GM12878 (cell line): ENCODE measurements around the gene CDHR2. TPM values are rescaled to one million over a fixed set of nuclear protein-coding genes. Genes with fewer than 3 reads are reported as not detected.
A peak's percentile ranks its signal among the peaks of the same experiment; 100 is the strongest.

Source experiments
- ATAC-seq: fragments of 200-7000 bp; cut with Tn5 transposase; 3 replicates; pipeline ENCODE4 v1.9.1; 2020; ENCODE audit warnings: mild to moderate bottlenecking, moderate library complexity
- BruUV-seq: library from RNA; stranded (reverse); fragments of 400-500 nt; replicated peaks from 2 replicates; lab custom pipeline; 2021; lab: Mats Ljungman, UMichigan
- CTCF ChIA-PET: fragments of 300-600 bp; sonication (Branson Sonifier 250); formaldehyde crosslinking; extraction: SDS; loops from one replicate; lab custom pipeline; 2021; ENCODE audit warnings: inconsistent platforms; lab: Yijun Ruan, JAX
- POLR2A ChIA-PET: fragments of 350-600 bp; formaldehyde crosslinking; extraction: SDS; loops from one replicate; lab custom pipeline; 2021; ENCODE audit warnings: inconsistent platforms; lab: Charles Lee
- RAD21 ChIA-PET: fragments of 300-600 bp; sonication (Branson Sonifier 250); formaldehyde crosslinking; loops from one replicate; lab custom pipeline; 2023; ENCODE audit warnings: antibody characterized with exemption; ENCODE audit not compliant: unreplicated experiment; lab: Charles Lee
- SMC1A ChIA-PET: fragments of 300-600 bp; sonication (Branson Sonifier 250); formaldehyde crosslinking; loops from one replicate; lab custom pipeline; 2023; ENCODE audit not compliant: unreplicated experiment, uncharacterized antibody; lab: Charles Lee
- DNase-seq: peaks from one replicate; pipeline ENCODE4 v3.0.0-alpha.2; 2011; ENCODE audit warnings: low read depth, low spot score
- FAIRE-seq: peaks from 3 replicates; lab custom pipeline; 2011; peaks lifted over from hg19 to GRCh38; lab: Jason Lieb, UNC
- H2AFZ ChIP-seq: 2 replicates; pipeline ENCODE4 v1.6.0; 2011; ENCODE audit warnings: low read depth, low read length, control low read depth; ENCODE audit not compliant: control insufficient read depth
- H3K27ac ChIP-seq: 2 replicates; pipeline ENCODE4 v1.5.1; 2011; ENCODE audit warnings: control low read depth; ENCODE audit not compliant: control insufficient read depth, insufficient read depth
- H3K27me3 ChIP-seq, 2 experiments: replicated peaks in 1 of 2; 2 replicates each; pipeline versions ENCODE4 v1.6.0 to v1.6.1; 2011; ENCODE audit warnings: low read length in 1 of 2; ENCODE audit not compliant: control insufficient read depth in 2 of 2, insufficient read depth in 2 of 2
- H3K36me3 ChIP-seq, 2 experiments: 2 replicates each; pipeline ENCODE4 v1.5.1; 2011; ENCODE audit warnings: low read length in 1 of 2; ENCODE audit not compliant: control insufficient read depth in 2 of 2, insufficient read depth in 2 of 2
- H3K4me1 ChIP-seq: 2 replicates; pipeline ENCODE4 v1.6.1; 2011; ENCODE audit warnings: mild to moderate bottlenecking, low read length, moderate library complexity, mixed read lengths; ENCODE audit not compliant: control insufficient read depth, insufficient read depth
- H3K4me2 ChIP-seq: 2 replicates; pipeline ENCODE4 v1.6.0; 2011; ENCODE audit warnings: control low read depth; ENCODE audit not compliant: control insufficient read depth, insufficient read depth
- H3K4me3 ChIP-seq: fragments of 200-600 bp; sonication (generic); 2 replicates; pipeline ENCODE4 v1.5.1; 2016
- H3K79me2 ChIP-seq: 2 replicates; pipeline ENCODE4 v1.6.0; 2011; ENCODE audit warnings: low read length; ENCODE audit not compliant: control insufficient read depth, insufficient read depth
- H3K9ac ChIP-seq: 2 replicates; pipeline ENCODE4 v1.8.0; 2011; ENCODE audit warnings: low read length, control low read depth, mixed read lengths; ENCODE audit not compliant: control insufficient read depth, insufficient read depth
- H3K9me3 ChIP-seq: replicated peaks from 3 replicates; pipeline ENCODE4 v1.5.1; 2011; ENCODE audit warnings: mild to moderate bottlenecking, low read length; ENCODE audit not compliant: control insufficient read depth, insufficient read depth
- H4K20me1 ChIP-seq: 2 replicates; pipeline ENCODE4 v1.6.0; 2011; ENCODE audit not compliant: control insufficient read depth, insufficient read depth
- CHD2 ChIP-seq: IDR thresholded peaks from 2 replicates; pipeline ENCODE4 v1.6.1; 2011; ENCODE audit warnings: low read depth, low read length, improper control_type of control experiment, borderline replicate concordance
- EGR1 ChIP-seq, 2 experiments: IDR thresholded peaks; 1 replicate in 1 of 2; 2 replicates in 1 of 2; pipeline ENCODE4 v1.6.1; 2011 to 2012; ENCODE audit warnings: low read depth in 2 of 2, low read length in 2 of 2, borderline replicate concordance in 1 of 2, mild to moderate bottlenecking in 1 of 2, moderate library complexity in 1 of 2
- FOXM1 ChIP-seq: IDR thresholded peaks from 2 replicates; pipeline ENCODE4 v1.6.1; 2012; ENCODE audit warnings: low read depth, mild to moderate bottlenecking, inconsistent platforms, low read length, moderate library complexity
- GABPA ChIP-seq: IDR thresholded peaks from 2 replicates; pipeline ENCODE4 v1.6.1; 2014; ENCODE audit warnings: antibody characterized with exemption, low read depth, mild to moderate bottlenecking, inconsistent platforms
- MEF2B ChIP-seq: fragments of 450-650 bp; IDR thresholded peaks from 2 replicates; pipeline ENCODE4 v1.6.1; 2018; ENCODE audit warnings: mild to moderate bottlenecking, moderate library complexity; ENCODE audit not compliant: partially characterized antibody, poor library complexity, severe bottlenecking
- MYB ChIP-seq: fragments of 150-350 bp; IDR thresholded peaks from 2 replicates; pipeline ENCODE4 v1.6.1; 2014; ENCODE audit warnings: mild to moderate bottlenecking, low read depth, low read length, borderline replicate concordance
- NFYA ChIP-seq: IDR thresholded peaks from 2 replicates; pipeline ENCODE4 v1.6.1; 2011; ENCODE audit warnings: low read depth, mild to moderate bottlenecking, low read length, improper control_type of control experiment, borderline replicate concordance
- SPI1 ChIP-seq: IDR thresholded peaks from 2 replicates; pipeline ENCODE4 v1.6.1; 2011; ENCODE audit warnings: low read depth, mild to moderate bottlenecking, low read length, moderate library complexity, borderline replicate concordance; ENCODE audit not compliant: insufficient read depth
- SUPT20H ChIP-seq: IDR thresholded peaks from 2 replicates; pipeline ENCODE4 v1.6.1; 2011; ENCODE audit warnings: low read depth, mild to moderate bottlenecking, low read length, moderate library complexity, borderline replicate concordance; ENCODE audit not compliant: control insufficient read depth
- TBL1XR1 ChIP-seq: IDR thresholded peaks from 2 replicates; pipeline ENCODE4 v1.6.1; 2012; ENCODE audit warnings: low read depth, low read length, improper control_type of control experiment
- TCF12 ChIP-seq: IDR thresholded peaks from 2 replicates; pipeline ENCODE4 v1.6.1; 2011; ENCODE audit warnings: low read depth, mild to moderate bottlenecking, low read length
- ZNF24 ChIP-seq: fragments of 450-650 bp; IDR thresholded peaks from 2 replicates; pipeline ENCODE4 v1.6.1; 2017; ENCODE audit warnings: antibody characterized with exemption, mild to moderate bottlenecking
- ZNF687 ChIP-seq: fragments of 450-650 bp; IDR thresholded peaks from 2 replicates; pipeline ENCODE4 v1.6.1; 2017; ENCODE audit warnings: mild to moderate bottlenecking, moderate library complexity
- WGBS: methylation state at CpG from one replicate; pipeline ENCODE4 v1.1.6; 2016; ENCODE audit warnings: low lambda C conversion rate; ENCODE audit not compliant: insufficient replicate concordance, insufficient coverage; ENCODE audit errors: missing lambda C conversion rate; 5-methylcytosine and 5-hydroxymethylcytosine counted together
- in situ Hi-C: fragments of 300-500 bp; cut with MboI; formaldehyde crosslinking; loops from 9 replicates; pipeline ENCODE4 v1.14.3; 2018; ENCODE audit warnings: mixed read lengths
- intact Hi-C: fragments of 100-400 bp; cut with micrococcal nuclease; formaldehyde crosslinking; loops from one replicate; pipeline ENCODE4 v1.14.2; 2022; ENCODE audit not compliant: unreplicated experiment
- polyA plus RNA-seq, 11 experiments: library from polyadenylated mRNA; depleted of rRNA in 4 of 11; unstranded in 6 of 11; stranded (reverse) in 5 of 11; fragments of >200 nt; fragmentation: Nextera tagmentation in 4 of 11; fragmentation: Illumina TruSeq in 1 of 11; extraction: Ambion mirVana in 4 of 11; extraction: Trizol in 1 of 11; gene quantifications; 1 replicate in 1 of 11; 2 replicates in 10 of 11; pipeline versions ENCODE4 v1.2.1 to v1.2.3, GENCODE V29; 2011 to 2016; ENCODE audit warnings: inconsistent platforms in 2 of 11, missing spikeins in 2 of 11, low read depth in 1 of 11
- total RNA-seq, 4 experiments: library from RNA; depleted of rRNA in 3 of 4; stranded (reverse); fragments of >200 nt in 3 of 4; fragmentation: Illumina TruSeq in 1 of 4; extraction: Trizol in 1 of 4; gene quantifications; 2 replicates each; pipeline versions ENCODE4 v1.2.1 to v1.2.3, GENCODE V29; 2013 to 2021
- TF ChIP-seq, protein P1 (sequence below): fragments of 450-650 bp; IDR thresholded peaks from 2 replicates; pipeline ENCODE4 v1.6.1; 2017; ENCODE audit warnings: low read depth, mild to moderate bottlenecking, moderate library complexity

Gene CDHR2
- total and polyA plus RNA-seq, 10 of the 15 experiments (the other 5 are each of a cell fraction or from before 2014, with no cell fraction given) = 0.03 to 0.46 (median 0.06) TPM; not detected in 5

DNA sequence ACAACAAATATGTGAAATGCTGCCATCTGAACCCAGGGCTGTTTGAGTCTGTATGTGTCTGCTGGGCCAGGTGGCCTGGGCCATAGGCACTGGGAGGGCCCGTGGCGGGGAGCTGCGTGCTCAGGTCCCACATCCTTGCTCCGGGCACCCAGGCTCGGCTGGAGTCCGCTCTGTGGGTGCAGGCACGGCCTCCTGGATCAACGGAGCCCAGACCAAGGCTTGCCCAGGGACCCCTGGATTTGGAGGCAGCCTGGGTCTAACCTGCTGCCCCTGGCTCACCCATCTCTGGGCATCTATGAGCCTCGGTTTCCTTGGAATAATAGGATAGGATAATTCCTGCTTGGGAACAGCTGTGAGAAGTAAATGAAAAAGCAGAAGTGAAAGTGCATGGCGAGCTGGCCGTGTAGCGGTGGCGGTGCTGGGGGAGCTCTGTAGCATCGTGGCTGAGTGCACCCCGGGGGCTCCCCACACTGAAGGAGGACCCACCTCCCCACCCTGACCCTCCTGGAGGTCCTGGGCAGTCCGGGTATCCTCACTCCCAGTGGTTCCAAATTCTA, 1.2 kb downstream of the CDHR2 start:
- Histone ChIP-seq H3K4me3 (no peak overlapping the region), H3K27me3 (peaks cover 0 to 2% of the 10 kb centered on the region in 2 experiments; a peak in 2 of 4 replicates), H3K36me3 (no peaks in the 10 kb centered on the region), H3K9ac (no peak overlapping the region), H3K4me1 (0 out of 2 replicates have a peak, but pooled peaks cover 6% of the 10 kb centered on the region), H2AFZ (no peak overlapping the region), H3K79me2 (no peaks in the 10 kb centered on the region), H3K9me3 (no peaks in the 10 kb centered on the region), H4K20me1 (no peaks in the 10 kb centered on the region), H3K4me2 (no peak overlapping the region), H3K27ac (no peak overlapping the region)
- in situ Hi-C loops (no loop called here), intact Hi-C loops (no loop called here)
- ChIA-PET SMC1A (no interaction called here), POLR2A (no interaction called here), RAD21 (no interaction called here), CTCF (interaction anchor here (0.7 kb wide), 1 partner anchor 91 kb away, joined by 3 read pairs; no protein-coding TSS in a partner anchor)
- ATAC-seq = peak; percentile 69
- no peak for DNase-seq
- WGBS = 20% methylated on average over 16 of the region's 16 CpGs
- BruUV-seq = no TSS peak
- FAIRE-seq = no peak
- TF ChIP-seq ZNF687 = no peak
- TF ChIP-seq CHD2 = no peak
- TF ChIP-seq MEF2B = no peak
- no peak for TF ChIP-seq NFYA
- TF ChIP-seq GABPA = no peak
- TF ChIP-seq EGR1 (IDR thresholded peaks at IDR 0.05; ENCODE audit: borderline replicate concordance in 1 of 2, low read depth in 2 of 2, low read length in 2 of 2) = no peak
- no peak for TF ChIP-seq ZNF24
- TF ChIP-seq TBL1XR1 = no peak
- TF ChIP-seq MYB = no peak
- TF ChIP-seq SPI1 = peak; percentile 97
- TF ChIP-seq, protein P1, sequence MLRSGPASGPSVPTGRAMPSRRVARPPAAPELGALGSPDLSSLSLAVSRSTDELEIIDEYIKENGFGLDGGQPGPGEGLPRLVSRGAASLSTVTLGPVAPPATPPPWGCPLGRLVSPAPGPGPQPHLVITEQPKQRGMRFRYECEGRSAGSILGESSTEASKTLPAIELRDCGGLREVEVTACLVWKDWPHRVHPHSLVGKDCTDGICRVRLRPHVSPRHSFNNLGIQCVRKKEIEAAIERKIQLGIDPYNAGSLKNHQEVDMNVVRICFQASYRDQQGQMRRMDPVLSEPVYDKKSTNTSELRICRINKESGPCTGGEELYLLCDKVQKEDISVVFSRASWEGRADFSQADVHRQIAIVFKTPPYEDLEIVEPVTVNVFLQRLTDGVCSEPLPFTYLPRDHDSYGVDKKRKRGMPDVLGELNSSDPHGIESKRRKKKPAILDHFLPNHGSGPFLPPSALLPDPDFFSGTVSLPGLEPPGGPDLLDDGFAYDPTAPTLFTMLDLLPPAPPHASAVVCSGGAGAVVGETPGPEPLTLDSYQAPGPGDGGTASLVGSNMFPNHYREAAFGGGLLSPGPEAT = peak; percentile 63
- TF ChIP-seq FOXM1 = no peak
- TF ChIP-seq TCF12 = peak; percentile 6; the same call in 1 of the 2 replicates
- no peak for TF ChIP-seq SUPT20H
